HEK293T (cell line): ENCODE data around the gene ADIRF.

Experiments
- ARNT ChIP-seq: fragments of 450-650 bp; IDR thresholded peaks from 2 replicates; pipeline ENCODE4 v1.6.1; 2017; ENCODE audit warnings: mild to moderate bottlenecking
- BHLHE40 ChIP-seq: fragments of 450-650 bp; IDR thresholded peaks from 2 replicates; pipeline ENCODE4 v1.6.1; 2016; ENCODE audit warnings: mild to moderate bottlenecking, moderate library complexity, borderline replicate concordance
- CTBP1 ChIP-seq: fragments of 450-650 bp; IDR thresholded peaks from 2 replicates; pipeline ENCODE4 v1.6.1; 2016; ENCODE audit warnings: borderline replicate concordance
- ELF4 ChIP-seq: fragments of 450-650 bp; IDR thresholded peaks from 2 replicates; pipeline ENCODE4 v1.6.1; 2017; ENCODE audit warnings: antibody characterized with exemption
- FOXA1 ChIP-seq: fragments of 450-650 bp; IDR thresholded peaks from 2 replicates; pipeline ENCODE4 v1.6.1; 2016; ENCODE audit warnings: mild to moderate bottlenecking
- FOXK2 ChIP-seq: fragments of 450-650 bp; IDR thresholded peaks from 2 replicates; pipeline ENCODE4 v1.6.1; 2016; ENCODE audit warnings: mild to moderate bottlenecking
- LEF1 ChIP-seq: fragments of 450-650 bp; IDR thresholded peaks from 2 replicates; pipeline ENCODE4 v1.6.1; 2017; ENCODE audit warnings: mild to moderate bottlenecking, borderline replicate concordance
- PKNOX1 ChIP-seq: fragments of 450-650 bp; IDR thresholded peaks from 2 replicates; pipeline ENCODE4 v1.6.1; 2016
- SP1 ChIP-seq: fragments of 450-650 bp; IDR thresholded peaks from 2 replicates; pipeline ENCODE4 v1.6.1; 2017
- SUZ12 ChIP-seq: fragments of 450-650 bp; IDR thresholded peaks from 2 replicates; pipeline ENCODE4 v1.6.1; 2016; ENCODE audit warnings: mild to moderate bottlenecking
- TARDBP ChIP-seq: fragments of 450-650 bp; IDR thresholded peaks from 2 replicates; pipeline ENCODE4 v1.6.1; 2016

- TF ChIP-seq BHLHE40 (no peak), SP1 (no peak), FOXK2 (no peak), FOXA1 (no peak), LEF1 (no peak), ARNT (no peak), CTBP1 (no peak), SUZ12 (no peak), PKNOX1 (no peak), TARDBP (no peak), ELF4 (no peak)
Observed at GRCh38 chr10:86938260-86938659, 30.0 kb upstream of the ADIRF start.
